Activated T-cell treated with anti-CD3 and anti-CD28 coated beads, Interleukin-2, amount 50 U/mL, for 1 hour (primary cell): ENCODE data around the gene SDK1.

ENCODE experiments used
- DNase-seq: peaks from one replicate; pipeline ENCODE4 v3.0.0-alpha.2; 2020

The SDK1 gene

DNA sequence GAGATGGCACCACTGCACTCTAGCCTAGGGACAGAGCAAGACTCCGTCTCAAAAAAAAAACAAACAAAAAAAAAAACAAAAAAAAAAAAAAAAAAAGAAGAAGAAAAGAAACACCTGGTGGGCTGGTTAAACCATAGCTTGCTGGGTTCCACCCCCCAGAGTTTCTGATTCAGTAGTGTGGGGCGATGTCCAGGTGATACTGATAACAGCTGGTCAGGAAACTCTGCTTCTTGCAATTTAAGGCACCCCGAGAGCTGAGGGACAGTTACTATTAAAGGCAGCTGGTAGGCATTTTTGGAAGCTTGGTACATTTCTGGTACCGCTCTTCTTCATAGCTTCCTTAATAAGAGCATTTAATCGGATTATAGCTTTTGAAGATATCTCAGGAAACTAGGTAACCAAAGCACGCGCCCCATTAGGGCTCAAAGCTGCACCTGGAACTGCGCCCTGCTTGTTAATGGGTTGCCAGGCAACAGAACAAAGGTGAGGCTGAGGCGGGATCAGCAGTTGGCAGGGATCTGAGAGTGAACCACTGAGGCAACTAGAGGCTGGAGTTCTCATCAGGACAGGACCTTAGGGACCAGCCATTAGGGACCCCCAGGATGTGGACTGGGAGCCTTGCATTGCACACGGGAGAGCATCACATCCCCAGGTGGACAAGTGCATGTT lies 6.5 kb upstream of the SDK1 start:
- DNase-seq, result no peak

- DNase-seq, result no peak
Observed at GRCh38 chr7:3297105-3297819, 3.8 kb upstream of the SDK1 start.

DNA sequence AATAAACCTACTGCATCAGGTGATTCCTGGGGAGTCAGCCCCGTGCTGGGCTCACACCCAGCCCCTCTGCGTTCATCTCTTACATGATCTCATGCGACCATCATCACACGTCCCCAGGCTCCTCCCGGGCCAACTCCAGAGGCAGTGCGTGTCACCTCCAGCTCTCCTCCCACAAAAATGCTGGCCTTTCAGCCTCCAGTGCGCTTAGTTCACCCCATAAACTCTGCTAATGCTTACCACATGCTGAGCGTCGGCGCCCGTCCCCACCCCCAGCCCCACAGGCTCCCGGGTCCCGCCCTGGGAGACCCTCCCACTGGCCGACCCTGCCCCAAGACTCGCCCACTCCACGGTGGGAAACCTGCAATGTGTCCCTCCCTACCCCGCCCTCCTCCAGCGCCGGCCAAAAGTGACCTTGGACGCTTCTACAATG lies 816 bp upstream of the SDK1 start:
- DNase-seq, result no peak

GRCh38 chr7:3301449-3301731 lies 338 bp downstream of the SDK1 start:
- DNase-seq, result no peak

DNA sequence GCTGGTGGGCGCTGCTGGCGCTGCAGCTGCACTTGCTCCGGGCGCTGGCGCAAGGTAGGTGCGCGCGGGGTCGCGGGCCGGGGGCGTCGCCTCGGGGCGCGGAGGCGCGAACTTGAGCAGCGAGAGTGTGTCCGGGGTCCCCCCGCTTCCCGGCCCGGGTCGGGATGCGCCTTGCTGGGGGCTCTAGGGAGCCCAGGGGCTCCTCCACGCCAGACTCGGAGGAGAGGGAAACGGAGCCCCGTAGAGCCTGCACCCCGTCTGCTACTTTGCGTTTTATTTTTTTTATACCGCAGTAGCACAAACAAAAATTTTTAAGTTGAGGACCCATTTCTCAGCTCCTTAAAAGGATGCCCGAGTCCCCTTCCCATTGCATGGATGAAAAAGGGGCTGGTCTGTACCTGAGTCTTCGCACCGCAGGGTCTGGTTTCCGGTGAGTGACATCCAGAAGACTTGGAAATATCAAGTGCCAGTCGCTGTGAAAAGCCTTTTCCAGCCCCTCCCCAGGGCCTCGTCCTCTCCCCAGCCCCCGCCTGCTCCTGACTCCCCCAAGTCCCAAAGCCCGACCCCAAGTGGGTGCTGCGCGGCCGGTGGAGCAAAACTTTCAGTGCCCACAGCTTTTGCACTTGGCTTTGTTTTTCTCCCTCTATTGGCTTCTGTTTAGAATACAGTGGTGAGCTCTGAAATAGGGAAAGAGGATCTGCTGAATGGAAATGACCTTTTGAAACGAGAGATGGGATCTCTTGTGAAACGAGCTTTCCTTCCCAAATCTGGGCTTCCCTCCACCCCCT lies 973 bp downstream of the SDK1 start:
- peak; percentile 35 for DNase-seq

GRCh38 chr7:3302681-3303320 lies 1.7 kb downstream of the SDK1 start:
- DNase-seq, result no peak

DNA sequence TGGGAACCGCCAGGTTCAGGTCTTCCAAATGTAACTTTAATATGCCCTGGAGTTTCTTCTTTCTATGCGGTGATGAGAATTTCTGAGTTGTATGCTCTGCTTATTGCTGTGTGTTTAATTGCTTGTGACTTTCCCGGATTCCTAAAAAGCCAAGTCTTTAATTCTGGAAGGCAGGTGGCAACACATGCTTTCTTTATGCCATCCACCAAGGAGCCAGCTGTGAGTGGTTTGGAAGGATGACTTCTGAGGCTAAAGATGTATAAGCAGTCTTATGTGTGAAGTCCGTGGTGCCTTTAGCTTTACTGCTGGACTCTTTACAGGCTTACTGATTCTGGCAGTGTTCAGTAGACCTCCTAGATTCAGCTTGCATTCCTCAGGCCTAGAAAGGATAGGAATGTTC lies 3.1 kb downstream of the SDK1 start:
- no peak for DNase-seq

DNA sequence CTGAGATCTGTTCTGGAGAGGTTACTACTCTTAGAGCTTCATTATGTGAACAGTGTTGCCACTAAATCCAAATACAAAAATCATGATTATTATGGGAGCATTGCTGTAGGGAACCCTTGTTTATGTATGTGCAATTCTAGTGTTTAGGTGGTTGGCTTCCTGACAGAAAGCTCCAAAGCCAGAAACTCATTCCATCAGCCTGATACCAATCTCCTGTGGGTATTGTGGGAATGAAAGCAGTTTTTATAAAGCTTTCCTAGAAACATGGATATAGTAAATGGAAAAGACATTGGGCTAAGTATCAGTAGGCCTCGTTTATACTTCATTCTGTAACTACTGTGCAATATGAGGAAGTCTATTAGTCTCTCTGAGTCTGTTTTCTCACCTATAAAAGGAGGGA lies 6.4 kb downstream of the SDK1 start:
- DNase-seq, result no peak

GRCh38 chr7:3309140-3309539 lies 8.1 kb downstream of the SDK1 start:
- no peak for DNase-seq

DNA sequence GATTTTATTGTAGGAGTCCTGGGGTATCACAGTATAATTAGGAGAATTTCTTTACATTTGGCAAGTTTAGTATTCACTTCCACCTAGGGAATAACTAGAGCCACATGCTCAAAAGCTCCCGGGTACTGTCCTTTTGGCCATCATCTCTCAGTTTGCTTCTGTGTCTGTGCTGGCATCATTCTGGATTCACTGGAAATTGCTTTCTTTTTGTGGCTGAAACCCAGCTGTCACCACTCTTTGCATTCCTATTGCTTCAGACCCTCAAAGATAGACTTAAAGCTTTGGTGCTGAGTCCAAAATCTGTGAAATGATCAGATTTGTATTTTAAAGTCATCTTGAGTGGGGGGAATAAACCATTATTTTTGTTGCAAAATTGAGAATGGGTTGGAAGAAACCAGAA lies 8.9 kb downstream of the SDK1 start:
- no peak for DNase-seq

- DNase-seq, result no peak
Observed at GRCh38 chr7:3310884-3311283, 9.8 kb downstream of the SDK1 start.

- no peak for DNase-seq
Observed at GRCh38 chr7:3312583-3312982, 11.5 kb downstream of the SDK1 start.

DNA sequence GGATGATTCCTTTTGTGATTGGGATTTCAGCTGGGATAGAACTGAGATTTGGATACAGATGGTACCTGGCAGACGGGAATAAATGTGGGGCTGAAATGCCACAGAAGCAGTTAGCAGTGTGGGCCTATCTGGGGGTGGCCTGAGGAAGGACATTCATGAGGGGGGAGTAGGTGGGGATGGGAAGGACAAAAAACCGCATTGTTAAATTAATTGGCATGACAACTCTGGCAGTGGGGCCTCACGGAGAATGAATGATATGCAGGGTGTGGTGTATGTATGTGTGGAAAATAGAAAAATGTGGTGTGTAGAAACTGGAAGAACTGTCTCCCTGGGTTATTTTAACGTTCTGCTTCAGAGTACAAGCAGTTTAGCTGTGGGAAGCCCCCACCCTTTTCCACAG lies 17.8 kb downstream of the SDK1 start:
- DNase-seq, result no peak

- DNase-seq, result no peak
Observed at GRCh38 chr7:3321206-3321605, 20.2 kb downstream of the SDK1 start.

DNA sequence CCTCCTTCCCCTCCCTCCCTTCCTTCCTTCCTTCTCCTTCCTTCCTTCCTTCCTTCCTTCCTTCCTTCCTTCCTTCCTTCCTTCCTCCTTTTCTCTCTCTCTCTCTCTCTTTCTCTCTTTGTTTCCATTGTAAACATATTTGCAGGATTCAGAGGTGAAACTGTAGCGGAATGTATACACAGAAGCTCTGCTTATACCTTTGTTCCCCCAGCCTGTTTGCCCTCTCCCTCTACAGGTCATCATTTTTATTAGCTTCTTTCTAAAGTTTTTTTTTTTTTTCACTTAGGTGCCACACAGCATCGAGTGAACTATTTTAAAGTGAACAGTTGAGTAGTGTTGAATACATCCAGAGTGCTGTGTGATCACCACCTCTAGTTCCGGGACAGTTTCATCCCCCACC lies 20.7 kb downstream of the SDK1 start:
- no peak for DNase-seq

GRCh38 chr7:3326246-3326645 lies 25.2 kb downstream of the SDK1 start:
- DNase-seq, result no peak

DNA sequence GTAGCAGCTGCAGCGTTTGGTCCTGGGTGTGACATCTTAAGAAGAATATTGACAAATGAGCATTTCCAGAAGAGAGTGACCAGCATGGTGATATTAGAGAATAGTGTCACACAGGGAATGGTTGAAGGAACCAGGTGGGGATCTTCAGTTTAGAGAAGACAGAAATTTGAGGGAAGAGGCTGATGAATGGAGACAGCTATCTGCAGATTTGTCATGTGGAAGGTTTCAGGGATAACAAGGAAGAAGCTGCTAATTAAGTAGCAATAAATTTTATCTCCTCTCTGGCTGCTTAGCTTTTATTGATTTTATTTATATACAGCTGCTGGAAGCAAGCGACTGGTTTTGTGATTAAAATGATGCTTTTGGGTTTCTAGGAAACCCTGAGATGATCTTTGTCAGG lies 26.0 kb downstream of the SDK1 start:
- no peak for DNase-seq

- DNase-seq, result no peak
Observed at GRCh38 chr7:3327655-3328054, 26.6 kb downstream of the SDK1 start.

DNA sequence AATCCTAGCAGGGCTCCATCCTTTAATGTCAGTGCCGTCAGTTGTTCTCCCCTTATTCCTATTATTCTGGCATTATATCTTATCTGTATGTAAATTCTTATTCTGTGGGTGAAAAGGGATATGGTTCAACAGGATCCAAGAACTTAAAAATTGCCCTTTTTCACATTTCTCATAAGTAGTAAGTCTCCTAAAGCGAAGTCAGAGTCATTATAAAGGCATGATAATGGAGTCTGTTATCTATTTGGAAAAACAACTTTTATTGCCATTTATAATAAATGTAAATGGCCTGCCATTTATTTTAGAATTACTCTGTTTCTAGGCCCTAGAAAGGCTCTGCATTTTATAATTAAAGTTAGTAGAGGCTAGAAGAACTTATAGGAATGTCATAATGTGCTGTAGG lies 31.3 kb downstream of the SDK1 start:
- DNase-seq, result no peak

DNA sequence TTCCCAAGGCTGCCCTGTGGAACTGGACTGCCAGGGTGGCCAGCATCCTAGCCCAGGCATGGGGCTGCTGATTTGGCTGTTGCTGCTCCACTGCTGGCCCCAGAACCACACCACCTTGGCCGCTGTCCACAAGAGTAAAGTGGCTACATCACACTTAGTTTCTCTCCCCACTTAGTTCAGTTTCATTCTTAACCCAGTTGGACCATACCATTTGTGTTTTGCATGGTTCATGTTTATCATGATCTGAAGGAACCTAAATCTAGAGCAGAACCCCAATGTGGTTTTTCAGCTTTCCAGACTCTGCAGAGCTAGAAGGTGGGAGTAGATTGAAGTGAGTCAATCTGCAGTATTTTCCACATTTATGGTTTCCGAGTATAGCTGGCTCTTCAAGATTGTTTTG lies 32.8 kb downstream of the SDK1 start:
- DNase-seq, result no peak

- DNase-seq, result no peak
Observed at GRCh38 chr7:3336042-3336665, 35.1 kb downstream of the SDK1 start.

DNA sequence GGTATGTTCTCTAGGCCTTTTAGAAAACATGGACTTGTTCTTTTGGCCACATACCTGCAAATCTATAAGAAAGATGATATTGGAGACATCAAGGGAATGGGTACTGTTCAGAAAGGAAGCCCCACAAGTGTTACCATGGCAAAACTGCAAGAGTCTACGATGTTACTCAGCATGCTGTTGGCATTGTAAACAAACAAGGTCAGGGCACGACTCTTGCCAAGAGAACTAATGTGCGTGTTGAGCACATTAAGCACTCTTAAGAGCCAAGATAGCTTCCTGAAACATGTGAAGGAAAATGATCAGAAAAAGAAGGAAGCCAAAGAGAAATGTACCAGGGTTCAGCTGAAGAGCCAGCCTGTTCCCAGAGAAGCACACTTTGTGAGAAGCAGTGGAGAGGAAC lies 37.1 kb downstream of the SDK1 start:
- no peak for DNase-seq
